Esophagus muscularis mucosa (tissue), 4 donors: ENCODE measurements around the gene MBD3L2. TPM values are rescaled to one million over a fixed set of nuclear protein-coding genes. Genes with fewer than 3 reads are reported as not detected.

Experiments
- DNase-seq: peaks from one replicate; pipeline ENCODE4 v3.0.0-alpha.2; 2017; ENCODE audit errors: extremely low spot score
- H3K27ac ChIP-seq, 4 donors: fragments of 200-600 bp; sonication (generic); replicated peaks in 1 of 4; 1 replicate in 3 of 4; 2 replicates in 1 of 4; pipeline ENCODE4 v1.5.1; 2016 to 2019; ENCODE audit warnings: mild to moderate bottlenecking in 1 of 4
- H3K27me3 ChIP-seq, 4 donors: fragments of 200-600 bp; sonication (generic); one replicate each; pipeline versions ENCODE4 v1.5.1 to v1.6.0; 2016 to 2019
- H3K36me3 ChIP-seq, 4 donors: fragments of 200-600 bp; sonication (generic); one replicate each; pipeline ENCODE4 v1.5.1; 2016 to 2019
- H3K4me1 ChIP-seq, 4 donors: fragments of 200-600 bp; sonication (generic); one replicate each; pipeline ENCODE4 v1.5.1; 2016 to 2019
- H3K4me3 ChIP-seq, 4 donors: fragments of 200-600 bp; sonication (generic); 1 replicate in 2 of 4; 2 replicates in 2 of 4; pipeline ENCODE4 v1.5.1; 2016 to 2019; ENCODE audit warnings: mild to moderate bottlenecking in 4 of 4, moderate library complexity in 1 of 4
- H3K9me3 ChIP-seq, 4 donors: fragments of 200-600 bp; sonication (generic); 1 replicate in 3 of 4; 2 replicates in 1 of 4; pipeline ENCODE4 v1.5.1; 2016 to 2019
- CTCF ChIP-seq, 3 experiments: fragments of 200-600 bp in 2 of 3; fragments of 450-650 bp in 1 of 3; sonication (generic) in 2 of 3; IDR thresholded peaks; one replicate each; pipeline ENCODE4 v1.5.1; 2017 to 2019; ENCODE audit warnings: antibody characterized with exemption in 3 of 3, mild to moderate bottlenecking in 2 of 3, moderate library complexity in 1 of 3
- EP300 ChIP-seq: sonication (generic); formaldehyde crosslinking; IDR thresholded peaks from one replicate; pipeline ENCODE4 v1.6.1; 2017; ENCODE audit warnings: antibody characterized with exemption
- POLR2A ChIP-seq: fragments of 450-650 bp; IDR thresholded peaks from one replicate; pipeline ENCODE4 v1.6.1; 2017; ENCODE audit warnings: antibody characterized with exemption, moderate library complexity, mild to moderate bottlenecking, low read depth
- POLR2AphosphoS5 ChIP-seq, 2 donors: sonication (generic); formaldehyde crosslinking; IDR thresholded peaks; one replicate each; pipeline ENCODE4 v1.6.1; 2017; ENCODE audit warnings: antibody characterized with exemption in 2 of 2
- WGBS: methylation state at CpG from one replicate; pipeline ENCODE4 v1.1.5; 2018; 5-methylcytosine and 5-hydroxymethylcytosine counted together
- intact Hi-C: fragments of 100-400 bp; cut with DNase I; formaldehyde crosslinking; loops from one replicate; pipeline ENCODE4 v1.15.1; 2023
- total RNA-seq, 4 donors: library from RNA; depleted of rRNA; stranded (reverse); fragments of >200 nt; gene quantifications; one replicate each; pipeline versions ENCODE4 v1.1.0 to v1.2.1, GENCODE V29; 2016

The MBD3L2 gene
- total RNA-seq, 4 donors from 2014 or later, result not detected

DNA sequence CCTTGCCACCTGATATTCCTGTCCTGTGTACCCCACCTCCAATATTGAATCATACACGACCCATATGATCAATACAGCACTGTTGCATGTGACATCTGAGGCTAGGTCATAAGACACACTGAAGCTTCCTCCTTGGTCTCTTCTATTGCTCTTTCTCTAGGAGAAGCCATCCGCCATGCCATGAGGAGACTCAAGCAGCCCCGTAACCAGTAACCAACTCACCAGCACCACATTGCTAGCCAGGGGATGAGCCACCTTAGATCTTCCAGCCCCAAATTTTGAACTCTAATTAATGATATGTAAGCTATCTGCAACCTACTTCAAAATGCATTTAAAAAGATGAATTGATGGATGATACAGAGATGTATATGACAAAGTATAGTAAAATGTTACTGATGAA is 49.0 kb downstream of the MBD3L2 start:
- Histone ChIP-seq H3K4me1 (peaks cover 3 to 15% (median 9%) of the 10 kb centered on the region in 4 donors), H3K9me3 (peaks cover 0 to 20% (median 7%) of the 10 kb centered on the region in 4 donors), H3K27me3 (no peaks in the 10 kb centered on the region), H3K27ac (peak overlapping the region in 3 of 4 donors; percentile 91 to 93 (median 91)), H3K36me3 (no peaks in the 10 kb centered on the region), H3K4me3 (peak overlapping the region; percentile 64 to 68 (median 67))
- TF ChIP-seq EP300 (no peak), CTCF (IDR thresholded peaks at IDR 0.05) (no peak), POLR2A (no peak), POLR2AphosphoS5 (IDR thresholded peaks at IDR 0.05) (no peak)
- intact Hi-C loops, result no loop called here
- WGBS, result 94% methylated on average over 3 of the region's 3 CpGs
- no peak for DNase-seq

- H3K27ac ChIP-seq, result peak overlapping the region; percentile 91 to 93 (median 92)
- intact Hi-C loops, result no loop called here
- WGBS, result under 1% methylated on average over 64 of the region's 78 CpGs
- H3K4me1 ChIP-seq, result peaks cover 3 to 15% (median 9%) of the 10 kb centered on the region in 4 donors
- peaks cover 0 to 13% (median 4%) of the 10 kb centered on the region in 4 donors for H3K9me3 ChIP-seq
- H3K27me3 ChIP-seq, result peaks cover 0 to 7% (median 0%) of the 10 kb centered on the region in 4 donors
- peak; percentile 98 for DNase-seq
- peak overlapping the region; percentile 64 to 68 (median 67) for H3K4me3 ChIP-seq
- TF ChIP-seq CTCF (IDR thresholded peaks at IDR 0.05) (no peak), POLR2AphosphoS5 (IDR thresholded peaks at IDR 0.05) (peak; percentile 67 to 75), EP300 (no peak), POLR2A (no peak)
- H3K36me3 ChIP-seq, result no peaks in the 10 kb centered on the region
These were observed 49.8 kb downstream of the MBD3L2 start for GRCh38 chr19:7098701-7099596.

- H3K36me3 ChIP-seq, result no peaks in the 10 kb centered on the region
- peaks cover 0 to 7% (median 0%) of the 10 kb centered on the region in 4 donors for H3K27me3 ChIP-seq
- H3K4me3 ChIP-seq, result peak overlapping the region; percentile 64 to 68 (median 67)
- intact Hi-C loops, result no loop called here
- TF ChIP-seq EP300 (no peak), POLR2A (no peak), CTCF (IDR thresholded peaks at IDR 0.05) (no peak), POLR2AphosphoS5 (IDR thresholded peaks at IDR 0.05) (no peak)
- H3K4me1 ChIP-seq, result peaks cover 3 to 15% (median 9%) of the 10 kb centered on the region in 4 donors
- 12% methylated on average over 9 of the region's 9 CpGs for WGBS
- H3K27ac ChIP-seq, result peak overlapping the region; percentile 91 to 93 (median 92)
- peaks cover 0 to 8% (median 4%) of the 10 kb centered on the region in 4 donors for H3K9me3 ChIP-seq
- DNase-seq, result no peak
These were observed 50.4 kb downstream of the MBD3L2 start for GRCh38 chr19:7099597-7099921.

Other genes starting within 250 kb of the MBD3L2 start
- under 1 TPM in 2 of 4 donors, not detected in 2; 0.17 to 0.33 TPM for gene ADGRE1, start 161.7 kb upstream of the MBD3L2 start, total RNA-seq
- gene MBD3L2B, start 27.9 kb upstream of the MBD3L2 start, total RNA-seq, result not detected
- gene MBD3L5, start 18.7 kb upstream of the MBD3L2 start, total RNA-seq, result not detected
- gene MBD3L4, start 9.1 kb upstream of the MBD3L2 start, total RNA-seq, result not detected
- gene MBD3L3, start 9.4 kb downstream of the MBD3L2 start, total RNA-seq, result not detected
- gene ZNF557, start 20.4 kb downstream of the MBD3L2 start, total RNA-seq, result 1 to 10 TPM; 5.5 to 9.0 (median 8.3) TPM
- gene INSR, start 245.1 kb downstream of the MBD3L2 start, total RNA-seq, result 100 to 1,000 TPM in 2 of 4 donors, 10 to 100 TPM in 2; 72.3 to 143 (median 92.5) TPM